ENCODE measurements around the gene KRTAP5-4.
"Not testable (repeated sequence)": the region's sequence is repeated elsewhere in the genome, so short reads cannot be mapped to it uniquely, and the experiment has no call there.

KRTAP5-4 gene, protein sequence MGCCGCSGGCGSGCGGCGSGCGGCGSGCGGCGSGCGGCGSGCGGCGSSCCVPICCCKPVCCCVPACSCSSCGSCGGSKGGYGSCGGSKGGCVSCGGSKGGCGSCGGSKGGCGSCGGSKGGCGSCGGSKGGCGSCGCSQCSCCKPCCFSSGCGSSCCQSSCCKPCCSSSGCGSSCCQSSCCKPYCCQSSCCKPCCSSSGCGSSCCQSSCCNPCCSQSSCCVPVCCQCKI

DNA sequence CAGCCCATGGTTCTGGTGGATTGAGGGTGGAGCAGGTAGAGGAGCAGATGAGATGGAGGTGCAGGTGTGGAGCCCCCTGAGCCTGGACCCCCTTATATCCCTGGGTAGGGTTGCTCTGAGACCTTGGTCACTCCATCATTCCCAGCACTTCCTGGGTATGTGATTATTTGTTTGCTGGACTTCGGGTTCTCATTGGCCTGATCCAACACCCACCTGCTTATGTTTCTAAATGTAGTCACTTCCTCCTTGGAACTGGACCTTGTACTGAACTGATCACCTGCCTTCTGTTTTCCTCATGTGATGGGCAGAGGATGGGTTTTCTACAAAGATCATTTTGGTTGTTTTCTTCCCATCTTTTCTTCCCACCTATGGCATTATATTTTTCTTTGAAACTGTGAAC, at the start of gene KRTAP5-4:
Gene KRTAP5-4 (minus strand): TSS at position 53 of the 400 bp plus-strand sequence. CDS start 45 bp downstream, at position 8.
- in situ Hi-C loops (cut with MboI; ENCODE audit: low sequenced_read_pairs): no loop called here

DNA sequence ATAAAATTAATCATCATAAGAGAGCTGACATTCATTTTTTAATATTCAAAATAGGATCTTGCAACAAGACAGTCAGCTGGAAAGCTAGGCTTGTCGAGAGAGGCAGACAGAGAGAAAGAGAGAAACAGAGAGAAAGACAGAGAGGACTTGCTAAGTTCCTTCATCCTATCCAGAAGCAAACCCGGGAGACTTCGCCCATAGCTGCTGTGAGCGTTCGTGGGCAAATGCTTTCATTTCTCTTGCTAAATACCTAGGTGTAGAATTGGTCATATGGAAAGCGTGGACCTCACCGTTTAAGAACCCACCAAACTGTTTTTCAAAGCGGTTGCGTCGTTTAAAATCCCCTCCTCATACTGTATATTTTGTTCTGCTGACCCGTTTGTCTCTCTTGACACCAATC, 49.7 kb upstream of the KRTAP5-4 start:
- in situ Hi-C loops (cut with MboI; ENCODE audit: low sequenced_read_pairs): no loop called here

DNA sequence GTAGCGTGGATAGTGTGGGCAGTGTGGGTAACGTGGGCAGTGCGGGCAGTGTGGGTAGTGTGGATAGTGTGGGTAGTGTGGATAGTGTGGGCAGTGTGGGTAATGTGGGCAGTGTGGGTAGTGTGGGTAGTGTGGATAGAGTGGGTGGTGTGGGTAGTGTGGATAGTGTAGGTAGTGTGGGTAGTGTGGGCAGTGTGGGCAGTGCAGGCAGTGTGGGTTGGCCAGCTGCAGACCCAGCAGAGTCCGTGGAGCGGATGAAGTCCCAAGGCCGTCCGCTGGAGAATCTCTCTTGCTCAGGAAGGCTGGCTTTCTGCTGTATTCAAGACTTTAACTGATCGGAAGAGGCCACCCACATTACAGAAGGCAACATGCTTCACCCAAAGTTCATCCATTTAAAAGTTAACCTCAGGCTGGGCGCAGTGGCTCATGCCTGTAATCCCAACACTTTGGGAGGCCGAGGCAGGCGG, 49.0 kb upstream of the KRTAP5-4 start:
- in situ Hi-C loops (cut with MboI; ENCODE audit: low sequenced_read_pairs): no loop called here

DNA sequence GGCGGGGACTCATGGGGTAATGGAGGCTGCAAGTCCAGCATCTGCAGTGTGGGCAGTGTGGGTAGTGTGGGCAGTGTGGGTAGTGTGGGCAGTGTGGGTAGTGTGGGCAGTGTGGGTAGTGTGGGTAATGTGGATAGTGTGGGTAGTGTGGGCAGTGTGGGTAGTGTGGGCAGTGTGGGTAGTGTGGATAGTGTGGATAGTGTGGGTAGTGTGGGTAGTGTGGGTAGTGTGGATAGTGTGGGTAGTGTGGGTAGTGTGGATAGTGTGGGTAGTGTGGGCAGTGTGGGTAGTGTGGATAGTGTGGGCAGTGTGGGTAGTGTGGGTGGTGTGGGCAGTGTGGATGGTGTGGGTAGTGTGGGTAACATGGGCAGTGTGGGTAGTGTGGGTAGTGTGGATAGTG, 48.5 kb upstream of the KRTAP5-4 start:
- in situ Hi-C loops (cut with MboI; ENCODE audit: low sequenced_read_pairs): not testable (repeated sequence)

DNA sequence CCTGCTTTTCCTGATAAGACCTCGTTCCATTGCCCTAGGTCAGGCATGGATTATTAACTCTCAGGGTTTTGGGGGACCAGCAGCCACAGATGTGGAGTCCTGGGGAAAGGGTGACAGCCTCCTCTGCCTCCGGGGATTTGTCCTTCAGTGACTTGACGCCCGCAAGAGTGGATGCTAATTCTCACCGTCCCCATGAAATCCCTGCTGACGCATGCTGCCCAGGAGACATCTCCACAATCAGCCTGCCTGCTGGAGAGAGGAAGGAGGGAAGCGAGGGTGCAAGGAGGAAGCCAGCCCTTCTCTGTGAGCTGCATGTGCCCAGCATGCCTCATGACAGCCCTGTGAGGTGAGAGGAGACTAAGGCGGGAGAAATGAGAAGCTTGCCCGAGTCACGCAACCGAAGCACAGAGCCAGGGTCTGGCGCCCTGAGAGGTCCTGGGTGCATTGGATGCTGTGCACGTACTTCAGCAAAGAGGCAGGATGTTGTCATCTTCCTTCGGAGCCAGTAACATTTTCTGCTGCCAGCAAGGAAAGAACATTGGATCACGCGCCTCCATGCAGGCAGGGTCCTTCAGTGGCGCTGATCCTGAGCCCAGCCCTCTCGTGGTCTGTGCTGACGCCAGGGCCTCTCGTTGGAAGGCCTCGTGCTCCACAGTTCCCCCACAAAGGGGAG, 47.7 kb upstream of the KRTAP5-4 start:
- in situ Hi-C loops (cut with MboI; ENCODE audit: low sequenced_read_pairs): no loop called here

DNA sequence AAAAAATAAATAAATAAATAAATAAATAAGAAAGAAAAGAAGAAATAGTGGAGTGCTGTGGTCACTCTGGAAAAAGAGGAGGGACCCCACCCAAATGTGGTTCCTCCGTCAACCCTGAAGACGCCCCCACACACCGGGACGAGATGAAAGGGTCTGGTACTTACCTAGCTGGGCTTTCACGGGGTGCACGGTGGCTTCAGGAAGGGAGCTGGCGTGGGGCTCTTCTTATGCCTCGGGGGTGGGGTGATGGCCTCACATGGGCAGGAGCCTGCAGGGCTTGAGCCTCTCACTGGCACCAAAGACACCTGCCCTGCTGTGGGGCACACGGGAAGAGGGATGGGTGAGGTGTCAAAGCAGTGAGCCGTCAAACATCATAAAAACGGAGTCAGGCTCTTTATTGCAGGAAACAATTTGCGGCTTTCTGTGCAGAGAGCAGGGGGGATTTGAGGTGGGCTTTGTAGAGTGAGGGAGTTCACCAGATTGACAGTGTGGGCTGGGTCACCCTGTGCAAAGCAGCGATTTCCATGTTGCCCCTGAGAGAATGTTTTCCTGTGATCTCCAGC, 47.1 kb upstream of the KRTAP5-4 start:
- in situ Hi-C loops (cut with MboI; ENCODE audit: low sequenced_read_pairs): no loop called here

DNA sequence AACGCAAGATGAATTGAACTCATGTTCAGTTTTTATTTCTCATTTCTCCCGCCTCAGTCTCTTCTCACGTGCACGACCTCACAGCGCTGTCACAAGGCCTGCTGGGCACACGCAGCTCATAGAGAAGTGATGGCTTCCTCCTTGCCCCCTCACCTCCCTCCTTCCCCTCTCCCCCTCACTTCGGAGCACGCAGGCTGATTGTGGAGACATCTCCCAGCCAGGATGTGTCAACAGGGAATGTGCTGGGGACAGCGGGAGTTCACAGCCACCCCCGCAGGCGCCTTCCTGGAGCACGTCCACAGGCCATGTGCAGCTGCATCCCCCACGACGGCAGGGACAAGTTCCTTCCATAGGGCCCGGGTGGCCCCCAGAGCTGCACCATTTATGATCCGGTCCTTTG, 46.0 kb upstream of the KRTAP5-4 start:
- in situ Hi-C loops (cut with MboI; ENCODE audit: low sequenced_read_pairs): no loop called here

DNA sequence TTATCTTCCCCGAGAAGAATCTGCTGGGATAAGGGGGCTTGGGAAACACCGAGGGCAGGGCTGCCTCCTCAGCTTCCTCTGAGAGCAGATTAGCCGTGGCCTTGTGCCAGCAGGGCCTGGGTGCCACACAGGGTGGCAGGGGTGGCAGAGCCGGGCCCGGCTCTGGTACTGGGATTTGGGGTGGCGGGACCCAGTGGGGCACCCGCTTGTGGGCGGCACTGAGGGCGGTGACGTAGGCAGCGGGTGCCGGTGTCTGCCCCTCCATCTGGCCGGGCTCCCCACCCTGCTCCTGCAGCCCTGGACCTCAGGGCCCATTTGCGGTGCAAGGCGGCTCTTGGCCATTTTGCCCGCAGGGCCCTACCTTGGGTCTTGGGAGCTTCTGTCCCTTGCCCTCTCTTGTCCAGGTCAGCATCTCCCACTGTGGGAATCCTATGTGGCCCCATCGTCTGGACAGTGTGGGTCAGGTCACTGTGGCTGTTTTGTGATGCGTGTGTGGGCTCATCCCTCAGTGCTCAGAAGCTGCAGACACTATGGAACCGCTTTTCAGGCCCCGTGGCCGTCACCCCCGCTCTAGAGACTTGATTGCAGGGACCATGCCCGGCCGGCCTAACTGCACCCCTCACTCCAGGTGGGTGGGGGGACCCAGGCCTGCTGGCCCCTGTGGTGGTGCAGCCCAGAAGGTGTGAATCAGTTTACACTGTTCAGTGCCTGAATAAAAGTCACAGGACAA, 45.3 kb upstream of the KRTAP5-4 start:
- in situ Hi-C loops (cut with MboI; ENCODE audit: low sequenced_read_pairs): no loop called here

DNA sequence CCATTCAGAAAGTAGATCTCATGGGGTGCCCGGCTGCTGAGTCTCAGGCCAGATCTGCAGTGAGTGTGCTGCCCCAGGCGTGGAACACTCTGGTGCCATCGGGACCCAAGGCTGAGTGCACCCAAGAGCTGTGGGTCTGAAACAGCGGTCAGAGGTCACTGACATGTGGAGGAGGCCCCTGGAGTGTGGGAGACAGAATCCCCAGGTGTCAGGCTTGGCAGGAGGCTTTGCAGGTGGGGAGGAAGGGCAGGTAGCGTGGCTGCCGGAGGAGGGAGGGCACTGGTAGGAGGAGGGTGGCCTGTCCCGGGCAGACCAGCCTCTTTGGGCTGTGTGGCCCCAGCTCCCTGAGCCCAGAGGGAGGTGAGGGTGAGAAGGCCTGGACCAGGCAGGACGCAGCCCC, 43.4 kb upstream of the KRTAP5-4 start:
- in situ Hi-C loops (cut with MboI; ENCODE audit: low sequenced_read_pairs): no loop called here

DNA sequence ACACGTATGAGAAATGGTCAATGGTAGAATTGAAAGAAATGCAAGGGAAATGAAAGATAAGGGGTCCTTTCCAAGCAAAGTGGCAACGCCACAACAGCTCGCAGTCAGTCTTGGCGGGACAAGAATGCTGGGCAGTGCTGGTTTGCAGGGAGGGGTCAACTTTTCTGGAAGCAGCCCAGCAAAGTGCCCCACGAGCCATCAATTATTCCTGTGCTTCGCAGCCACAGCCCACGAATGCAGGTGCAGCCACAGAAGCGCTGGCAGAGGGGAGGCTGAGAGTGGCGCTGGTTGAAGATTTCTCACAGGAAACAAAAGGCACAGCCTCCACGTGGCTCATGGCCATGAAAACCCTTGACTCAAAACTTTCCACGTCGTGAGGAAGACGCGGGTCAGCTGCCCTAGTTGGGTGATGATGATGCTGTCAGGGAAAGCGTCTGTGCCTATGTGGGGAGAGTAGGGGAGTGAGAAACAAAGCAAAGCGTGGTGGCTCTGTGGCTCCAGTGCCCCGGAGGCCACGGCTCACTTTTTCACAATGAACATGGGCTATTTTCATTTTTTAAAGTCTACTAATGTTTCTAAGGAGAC, 40.9 kb upstream of the KRTAP5-4 start:
- in situ Hi-C loops (cut with MboI; ENCODE audit: low sequenced_read_pairs): not testable (repeated sequence)

DNA sequence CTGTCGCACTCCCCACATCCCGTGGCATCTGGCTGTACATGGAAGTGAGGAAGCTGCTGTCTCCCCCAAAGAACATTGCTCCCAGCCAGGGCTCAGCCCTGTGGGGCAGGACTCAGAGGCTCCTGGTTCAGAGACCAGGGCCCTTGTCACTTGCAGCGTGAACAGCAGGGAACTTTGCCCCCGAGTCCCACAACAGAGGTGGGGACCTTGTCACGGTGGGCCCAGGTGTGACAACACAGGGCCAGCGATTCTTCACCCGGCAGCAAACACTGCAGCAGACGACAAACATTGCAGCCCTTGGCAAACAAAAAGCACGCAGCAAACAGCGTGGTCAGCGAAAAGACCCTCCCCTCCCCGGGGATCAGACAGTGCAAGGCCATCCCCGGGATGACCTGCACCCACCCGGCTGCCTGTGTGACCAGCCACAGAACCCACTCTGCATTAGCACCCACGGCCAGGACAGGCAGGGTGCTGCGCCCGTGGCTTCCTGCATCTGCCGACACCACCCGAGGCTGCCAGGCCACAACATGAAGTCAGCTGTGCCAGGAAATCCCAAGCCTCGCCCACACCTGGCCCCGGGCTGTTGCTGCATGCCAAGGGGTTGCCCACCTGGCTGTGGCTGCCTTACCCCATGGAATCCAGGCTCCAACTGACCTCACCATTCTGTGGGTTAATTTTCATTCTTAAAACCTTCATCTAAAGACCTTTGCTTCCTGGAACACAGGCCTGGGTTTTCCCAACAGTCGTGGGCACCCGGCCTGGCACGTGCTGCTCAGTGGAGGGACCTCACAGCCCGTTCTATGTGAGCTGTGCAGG, 39.7 kb upstream of the KRTAP5-4 start:
- in situ Hi-C loops (cut with MboI; ENCODE audit: low sequenced_read_pairs): not testable (repeated sequence)

DNA sequence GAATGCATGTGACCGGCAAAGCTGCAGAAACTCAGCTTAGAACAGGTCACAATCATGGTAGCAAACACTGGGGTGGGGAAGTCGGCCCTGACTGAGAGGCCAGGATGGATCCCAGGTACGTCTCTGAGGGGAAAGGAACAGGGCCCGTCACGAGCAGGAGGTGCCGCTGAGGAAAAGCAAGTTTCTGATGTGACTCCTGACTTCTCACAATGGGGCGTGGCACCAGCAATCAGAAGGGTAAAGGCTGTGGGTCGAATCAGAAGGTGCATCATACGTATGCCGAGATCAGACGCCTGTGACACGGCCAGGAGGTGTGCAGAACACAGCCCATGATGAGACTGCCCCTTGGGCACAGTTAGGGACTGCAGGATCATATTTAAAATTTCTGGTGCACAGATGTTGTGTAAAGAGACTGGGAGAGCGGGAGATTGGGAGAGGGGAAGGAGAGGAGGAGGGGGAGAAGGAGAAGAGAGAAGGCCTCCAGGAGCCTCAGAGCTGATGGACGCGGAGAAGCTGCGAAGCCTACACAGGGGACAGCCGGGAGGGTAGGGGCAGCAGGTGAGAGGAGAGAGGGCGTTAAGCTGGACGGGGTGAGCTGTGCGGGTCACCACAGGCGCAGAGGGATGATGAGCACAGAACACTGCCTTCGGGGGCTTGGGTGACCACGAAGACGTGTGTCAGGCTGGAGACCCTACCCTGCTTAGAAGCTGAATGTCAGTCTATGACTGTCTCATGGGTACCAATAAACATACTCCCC, 38.4 kb upstream of the KRTAP5-4 start:
- in situ Hi-C loops (cut with MboI; ENCODE audit: low sequenced_read_pairs): no loop called here

DNA sequence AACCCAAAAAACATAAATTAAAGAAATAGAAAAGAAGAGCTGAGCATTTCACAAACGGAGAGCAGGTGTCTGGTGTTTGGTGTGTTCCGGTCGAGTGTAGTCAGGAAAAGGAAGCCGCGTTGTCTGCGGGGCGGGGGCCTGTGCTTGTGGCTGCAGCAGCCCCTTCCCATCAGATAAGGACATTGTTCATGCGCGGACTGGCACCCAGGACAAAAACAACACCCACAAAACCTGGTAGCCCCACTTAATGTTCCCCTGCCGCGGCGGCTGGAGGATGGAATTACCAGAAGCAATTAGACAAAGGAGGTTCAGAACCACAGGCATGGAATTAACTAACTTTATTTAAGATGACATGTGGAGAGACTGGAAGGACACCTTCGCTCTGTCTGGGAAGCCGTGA, 37.6 kb upstream of the KRTAP5-4 start:
- in situ Hi-C loops (cut with MboI; ENCODE audit: low sequenced_read_pairs): no loop called here

DNA sequence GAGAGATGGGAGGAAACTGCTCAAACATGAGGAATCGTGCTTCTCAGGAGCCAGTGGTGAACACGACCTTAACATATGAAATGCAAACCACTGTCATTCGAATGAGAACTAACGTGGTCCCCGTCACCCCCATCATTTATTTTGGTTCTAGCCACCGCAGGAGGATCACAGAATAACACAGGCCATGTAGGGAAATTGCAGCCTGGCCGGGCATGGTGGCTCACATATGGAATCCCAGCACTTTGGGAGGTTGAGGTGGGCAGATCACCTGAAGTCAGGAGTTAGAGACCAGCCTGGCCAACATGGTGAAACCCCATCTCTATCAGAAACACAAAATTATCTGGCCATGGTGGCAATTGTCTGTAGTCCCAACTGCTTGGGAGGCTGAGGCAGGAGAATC, 34.7 kb upstream of the KRTAP5-4 start:
- in situ Hi-C loops (cut with MboI; ENCODE audit: low sequenced_read_pairs): no loop called here

DNA sequence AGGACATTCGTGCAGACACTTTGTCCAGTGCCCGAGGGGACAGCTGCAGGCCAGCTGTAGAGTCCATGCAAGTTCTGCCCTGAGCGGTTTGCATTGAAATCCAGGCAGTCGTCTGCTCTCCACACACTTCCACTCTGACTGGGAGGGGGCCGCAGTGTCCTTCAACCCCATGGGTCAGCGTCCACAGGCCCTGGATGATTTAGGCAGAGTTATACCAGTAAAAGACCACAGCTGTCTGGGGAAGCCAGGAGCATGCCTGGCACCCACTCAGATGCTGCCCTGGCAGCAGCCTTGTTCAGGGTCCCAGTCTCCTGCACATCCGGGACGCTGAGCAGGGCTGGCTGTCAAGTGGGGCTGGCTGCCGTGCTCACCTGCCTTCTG, 34.1 kb upstream of the KRTAP5-4 start:
- in situ Hi-C loops (cut with MboI; ENCODE audit: low sequenced_read_pairs): no loop called here

DNA sequence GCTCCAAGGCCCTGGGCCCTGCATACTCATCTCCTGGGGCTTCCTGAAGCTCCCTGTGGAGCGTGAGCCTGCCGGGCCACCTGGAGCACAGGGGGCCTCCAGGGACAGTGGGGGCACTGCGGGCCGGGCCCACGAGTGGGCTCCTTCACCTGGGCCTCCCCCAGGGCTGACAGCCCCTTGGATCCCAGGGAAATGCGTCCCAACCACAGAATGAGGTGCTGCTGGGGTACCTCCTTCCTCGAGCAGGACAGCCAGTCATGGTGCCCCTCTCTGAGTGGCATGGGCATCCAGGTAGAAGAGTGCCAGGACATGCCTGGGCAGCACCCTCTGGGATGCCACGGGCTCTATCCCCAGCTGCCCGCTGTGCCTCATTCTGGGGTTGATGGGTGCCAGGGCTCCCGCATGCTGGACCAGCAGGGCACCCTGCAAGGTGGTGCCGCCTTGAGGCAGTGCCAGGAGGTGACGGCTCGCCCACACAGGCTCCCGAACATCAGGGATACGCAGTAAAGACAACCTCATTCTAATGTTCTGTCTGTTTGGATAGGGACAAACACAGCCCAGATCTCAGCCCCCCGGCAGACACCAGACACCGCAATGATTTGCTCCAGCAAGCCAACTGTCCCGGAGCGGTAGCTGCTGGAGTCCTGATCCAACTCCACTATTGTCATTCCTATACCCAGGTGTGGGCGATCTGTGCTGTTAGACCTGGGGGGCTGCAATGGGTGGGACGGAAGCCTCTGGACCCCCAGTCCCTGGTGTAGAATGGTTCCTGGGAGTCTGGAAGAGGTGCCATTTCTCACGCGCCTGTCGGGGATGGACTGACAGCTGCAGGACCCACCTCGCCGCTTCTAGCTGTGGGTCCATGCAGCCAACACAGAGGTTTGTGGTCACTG, 33.5 kb upstream of the KRTAP5-4 start:
- in situ Hi-C loops (cut with MboI; ENCODE audit: low sequenced_read_pairs): no loop called here

DNA sequence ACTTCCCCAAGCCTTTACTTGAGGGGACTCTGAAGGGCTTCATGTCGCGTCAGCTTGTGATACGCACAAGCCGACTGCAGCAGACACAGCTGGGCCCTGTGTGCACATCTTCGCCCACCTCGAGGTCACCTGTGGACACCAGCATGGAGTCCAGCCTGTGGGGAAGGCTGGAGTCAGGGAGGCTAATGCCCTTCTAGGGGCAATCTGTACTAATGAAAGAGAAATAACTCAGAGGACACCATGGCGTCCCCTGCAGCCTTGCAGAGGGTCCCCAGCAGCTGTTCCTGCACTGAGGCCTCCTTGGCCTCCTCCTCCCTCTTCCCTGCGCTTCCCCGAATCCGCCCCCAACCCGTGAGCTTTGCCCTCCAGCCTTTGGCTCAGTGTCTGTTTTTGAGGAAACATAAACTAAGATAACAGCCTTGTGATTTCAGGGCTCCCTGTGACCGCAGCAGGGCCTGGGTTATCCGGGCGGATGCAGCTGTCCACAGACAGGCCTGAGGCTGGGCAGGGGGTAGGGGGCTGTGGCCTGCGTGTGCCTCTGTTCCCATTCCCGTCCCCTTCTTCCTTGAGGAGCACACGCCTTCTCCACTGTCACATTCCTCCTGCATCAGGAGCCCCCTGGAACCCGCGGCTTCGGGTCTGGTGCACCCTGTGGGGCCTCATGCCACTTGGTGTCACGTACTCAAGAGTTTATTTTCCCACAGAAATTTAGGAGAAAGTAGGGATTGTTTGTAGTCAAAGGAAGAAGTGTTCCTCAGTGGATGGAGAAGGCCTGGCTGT, 32.6 kb upstream of the KRTAP5-4 start:
- in situ Hi-C loops (cut with MboI; ENCODE audit: low sequenced_read_pairs): no loop called here

Measured in HL-60/S4 treated with phorbol 12-myristate 13-acetate at 8.2 ng/mL for 4 days and 3 days (cell line).